Inferior parietal cortex (tissue), 1 donor: ENCODE data around the gene KLRC3.
"Not testable (repeated sequence)": the region's sequence is repeated elsewhere in the genome, so short reads cannot be mapped to it uniquely, and the experiment has no call there.

Experiments used
- DNase-seq: peaks from one replicate; pipeline ENCODE4 v3.0.0-alpha.2; 2016; ENCODE audit errors: extremely low spot score

Gene KLRC3

DNA sequence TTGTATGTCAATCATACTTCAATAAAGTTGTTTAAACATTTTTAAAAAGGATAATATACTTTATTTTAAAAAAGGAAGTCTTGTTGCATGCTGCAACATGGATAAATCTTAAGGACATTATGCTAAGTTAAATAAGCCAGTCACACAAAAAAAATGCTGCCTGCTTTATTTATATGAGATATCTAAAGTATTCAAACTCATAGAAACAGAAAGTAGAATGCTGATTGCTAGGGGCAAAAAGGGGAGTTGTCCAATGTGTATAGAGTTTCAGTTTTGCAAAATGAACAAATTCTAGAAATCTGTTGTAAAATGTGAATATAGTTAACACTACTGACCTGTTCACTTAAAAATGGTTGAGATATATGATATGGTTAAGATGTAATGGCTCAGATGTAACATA lies 19.6 kb downstream of the KLRC3 start:
- no peak for DNase-seq

DNA sequence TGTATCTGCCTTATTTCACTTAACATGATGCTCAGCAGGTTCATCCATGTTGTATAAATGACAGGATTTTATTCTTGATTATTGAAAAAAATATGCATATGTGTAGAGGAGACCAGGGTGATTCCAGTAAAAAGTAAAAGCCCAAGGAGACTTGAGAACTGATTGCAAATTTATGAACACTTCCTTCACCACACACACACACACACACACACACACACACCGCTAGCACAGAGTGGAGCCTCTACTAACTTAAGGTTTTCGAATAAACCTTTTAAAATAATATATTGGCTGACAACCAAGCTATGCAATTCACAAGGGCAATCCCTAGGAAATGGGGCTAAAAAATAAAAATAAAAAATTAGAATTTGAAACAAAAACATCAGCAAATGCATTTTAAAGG lies 22.2 kb downstream of the KLRC3 start:
- DNase-seq, result no peak

DNA sequence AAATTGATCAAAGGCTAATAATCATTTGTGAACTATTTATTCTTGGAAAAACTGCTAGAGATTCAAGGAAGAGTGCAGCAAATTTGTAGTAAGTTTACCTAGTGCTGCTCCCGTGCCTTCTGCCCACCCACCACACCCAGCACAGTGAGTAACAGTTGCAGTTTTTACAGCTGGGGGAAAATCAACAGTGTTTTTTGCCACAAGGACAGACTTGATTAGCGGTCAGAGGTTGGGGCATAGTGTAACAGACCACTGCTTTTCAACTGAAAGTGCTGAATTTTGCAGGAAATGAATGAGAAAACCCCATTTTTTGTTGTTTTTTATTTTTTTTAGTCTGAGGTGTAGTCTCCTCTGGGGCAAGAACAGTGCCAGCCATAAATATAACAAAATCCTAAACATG lies 23.1 kb downstream of the KLRC3 start:
- DNase-seq, result no peak

DNA sequence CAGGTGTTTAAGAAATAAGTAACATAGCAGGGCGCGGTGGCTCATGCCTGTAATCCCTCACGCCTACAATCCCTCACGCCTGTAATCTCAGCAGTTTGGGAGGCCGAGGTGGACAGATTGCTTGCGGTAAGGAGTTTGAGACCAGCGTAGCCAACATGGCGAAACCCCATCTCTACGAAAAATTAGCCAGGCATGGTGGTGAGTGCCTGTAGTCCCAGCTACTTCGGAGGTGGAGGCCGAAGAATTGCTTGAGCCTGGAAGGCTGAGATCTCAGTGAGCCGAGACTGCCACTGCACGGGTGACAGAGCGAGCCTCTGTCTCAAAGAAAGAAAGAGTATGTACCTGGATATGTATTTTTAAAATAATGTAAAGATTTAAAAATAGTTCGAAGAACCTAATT lies 24.2 kb downstream of the KLRC3 start:
- not testable (repeated sequence) for DNase-seq

DNA sequence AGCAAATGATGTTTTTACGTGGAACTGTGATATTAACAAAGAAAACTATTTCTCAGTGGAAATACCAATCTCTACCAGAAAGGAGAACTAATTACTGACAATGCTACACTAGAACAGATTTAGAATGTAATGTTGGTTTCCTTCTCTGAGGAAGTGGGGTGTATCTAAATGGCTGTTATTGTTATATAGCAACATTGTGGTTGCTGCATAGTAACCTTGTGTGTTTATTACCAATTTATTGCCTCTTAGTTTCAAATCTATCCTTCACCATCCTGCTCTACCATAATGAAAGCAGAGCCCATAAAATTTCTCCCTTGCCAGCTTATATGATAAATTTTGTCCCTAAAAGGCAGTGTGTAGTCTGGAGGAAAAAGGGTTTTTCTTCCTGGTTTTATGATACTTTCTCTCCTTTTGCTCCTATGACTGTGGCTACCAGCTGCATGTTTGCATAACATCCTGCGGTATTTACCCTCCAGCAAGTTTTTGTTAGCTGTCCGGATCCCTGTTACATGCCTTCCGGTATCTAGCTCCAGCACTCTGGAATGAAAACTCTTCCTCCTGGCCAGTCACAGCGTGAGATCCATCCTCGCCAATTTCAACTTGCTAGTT lies 24.9 kb downstream of the KLRC3 start:
- no peak for DNase-seq

DNA sequence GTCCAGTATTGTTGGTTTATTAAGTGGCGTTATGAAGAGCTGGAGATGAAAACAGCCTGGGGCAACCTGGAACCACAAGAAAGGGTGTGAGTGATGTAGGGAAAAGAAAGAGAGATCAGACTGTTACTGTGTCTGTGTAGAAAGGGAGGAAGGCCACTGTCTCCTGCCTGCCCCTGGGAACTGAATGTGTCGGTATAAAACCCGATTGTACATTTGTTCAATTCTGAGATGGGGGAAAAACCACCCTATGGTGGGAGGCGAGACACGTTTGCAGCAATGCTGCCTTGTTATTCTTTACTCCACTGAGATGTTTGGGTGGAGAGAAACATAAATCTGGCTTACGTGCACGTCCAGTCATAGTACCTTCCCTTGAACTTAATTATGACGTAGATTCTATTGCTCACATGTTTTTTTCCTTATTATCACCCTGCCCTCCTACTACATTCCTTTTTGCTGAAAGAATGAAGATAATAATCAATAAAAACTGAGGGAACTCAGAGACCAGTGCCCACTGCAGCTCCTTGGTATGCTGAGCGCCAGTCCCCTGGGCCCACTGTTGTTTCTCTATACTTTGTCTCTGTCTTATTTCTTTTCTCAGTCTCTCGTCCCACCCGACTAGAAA lies 25.8 kb downstream of the KLRC3 start:
- not testable (repeated sequence) for DNase-seq

DNA sequence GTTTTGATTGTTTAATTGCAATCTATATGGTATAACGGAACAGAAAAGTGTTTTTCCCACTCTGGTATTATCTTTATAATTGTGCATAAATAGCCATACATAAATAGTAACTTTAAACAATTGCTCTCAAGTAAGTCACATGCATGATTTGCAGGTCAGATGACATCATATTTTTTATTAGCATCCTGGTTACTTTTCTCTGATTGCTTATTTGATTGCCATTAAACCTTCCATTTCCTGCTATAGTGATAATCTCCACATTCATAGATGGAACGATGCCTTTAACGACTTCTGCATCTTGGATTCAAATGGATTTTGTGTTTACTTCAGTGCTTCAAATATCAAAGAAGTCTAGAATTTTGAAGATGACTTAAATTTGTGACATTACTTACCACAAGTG lies 27.1 kb downstream of the KLRC3 start:
- no peak for DNase-seq

DNA sequence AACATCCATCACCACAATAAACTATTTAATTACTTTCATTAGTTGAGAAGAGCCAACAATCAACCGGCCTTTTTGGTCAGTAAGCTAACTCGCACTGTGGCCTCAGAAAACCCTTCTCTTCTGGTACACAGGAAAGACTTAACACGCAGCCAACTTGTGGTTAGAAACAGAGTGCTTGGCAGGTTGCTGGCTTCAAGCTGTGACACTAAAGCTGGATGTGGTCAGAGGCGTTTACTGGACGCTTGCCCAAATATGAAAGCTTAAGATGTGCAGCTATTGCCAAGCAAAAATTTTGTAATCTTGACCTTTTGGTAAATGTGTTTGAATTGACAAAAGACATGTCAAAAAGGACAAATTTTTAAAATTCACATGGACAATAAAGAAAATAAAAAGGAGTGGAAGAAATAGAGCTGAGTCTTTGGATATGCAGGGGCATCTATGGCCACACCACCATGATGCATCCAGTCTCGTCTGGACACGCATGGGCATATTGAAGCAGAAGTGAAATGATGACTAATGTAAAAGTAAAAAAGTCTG lies 27.9 kb downstream of the KLRC3 start:
- DNase-seq, result no peak

DNA sequence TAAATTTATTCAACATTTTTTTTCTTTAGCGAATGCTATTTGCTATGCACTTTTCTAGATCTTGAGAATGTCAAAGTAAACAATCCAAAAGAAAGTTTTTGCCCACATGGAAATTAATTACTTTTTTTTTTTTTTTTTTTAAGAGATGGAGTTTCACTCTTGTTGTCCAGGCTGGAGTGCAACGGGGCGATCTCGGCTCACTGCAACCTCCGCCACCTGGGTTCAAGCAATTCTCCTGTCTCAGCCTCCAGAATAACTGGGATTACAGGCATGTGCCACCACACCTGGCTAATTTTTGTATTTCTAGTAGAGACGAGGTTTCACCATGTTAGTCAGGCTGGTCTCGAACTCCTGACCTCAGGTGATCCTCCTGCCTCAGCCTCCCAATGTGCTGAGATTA lies 29.4 kb downstream of the KLRC3 start:
- not testable (repeated sequence) for DNase-seq

DNA sequence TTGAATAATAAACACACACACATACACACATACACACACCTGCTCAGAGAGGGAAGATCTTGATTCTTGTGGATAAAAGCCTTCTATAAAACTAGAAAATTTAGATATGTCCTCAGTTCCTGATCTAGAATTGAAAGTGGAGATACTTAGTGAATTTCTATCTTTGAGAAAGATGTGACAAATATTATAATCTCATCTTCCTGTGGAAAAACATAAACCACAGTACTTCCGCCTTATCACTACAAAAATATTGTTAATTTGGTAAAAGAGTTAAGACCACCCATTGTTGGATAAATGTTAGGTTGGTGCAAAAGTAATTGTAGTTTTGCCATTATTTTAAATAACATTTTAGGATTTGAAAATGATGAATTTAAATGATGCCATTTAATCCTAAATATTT lies 30.5 kb downstream of the KLRC3 start, which contains the start of gene KLRK1:
Gene KLRK1 (minus strand): TSS at position 138 of the 400 bp plus-strand sequence. CDS start 1,231 bp downstream, outside the sequence.
- DNase-seq, result no peak

DNA sequence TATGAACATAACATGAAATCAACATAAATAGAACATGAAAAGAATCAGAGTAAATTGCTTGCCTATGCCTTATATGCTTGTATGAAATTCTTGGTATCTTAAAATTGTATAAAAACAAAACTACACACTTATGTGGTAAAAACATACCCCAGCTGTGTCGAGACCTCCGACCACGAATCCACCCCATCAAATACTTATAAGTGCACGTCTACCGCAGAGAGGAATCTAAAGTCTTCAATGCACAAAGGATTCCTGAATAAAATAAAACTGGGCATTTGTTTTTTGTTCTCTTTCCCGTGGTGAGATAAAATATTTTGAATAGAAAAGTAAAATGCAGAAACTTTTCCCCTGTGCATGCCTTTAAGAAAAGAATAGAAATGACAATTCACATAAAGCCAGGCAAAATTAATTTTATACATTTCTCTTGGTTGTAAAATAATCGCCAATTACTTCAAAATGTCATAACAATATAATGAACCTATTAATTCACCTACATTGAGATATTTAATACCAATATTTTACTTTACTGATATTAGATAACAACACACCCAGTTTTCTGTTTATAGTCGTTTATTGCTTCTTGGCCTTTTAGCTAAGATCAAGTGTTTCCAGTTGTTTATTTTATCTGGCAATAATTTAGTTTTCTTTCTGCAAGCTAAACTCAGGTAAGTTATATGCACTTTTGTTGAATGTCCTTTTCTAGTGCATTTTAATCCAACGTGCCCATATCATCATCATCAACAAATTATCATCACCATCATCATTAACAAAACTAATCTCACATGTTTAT lies 31.6 kb downstream of the KLRC3 start:
- DNase-seq, result no peak

DNA sequence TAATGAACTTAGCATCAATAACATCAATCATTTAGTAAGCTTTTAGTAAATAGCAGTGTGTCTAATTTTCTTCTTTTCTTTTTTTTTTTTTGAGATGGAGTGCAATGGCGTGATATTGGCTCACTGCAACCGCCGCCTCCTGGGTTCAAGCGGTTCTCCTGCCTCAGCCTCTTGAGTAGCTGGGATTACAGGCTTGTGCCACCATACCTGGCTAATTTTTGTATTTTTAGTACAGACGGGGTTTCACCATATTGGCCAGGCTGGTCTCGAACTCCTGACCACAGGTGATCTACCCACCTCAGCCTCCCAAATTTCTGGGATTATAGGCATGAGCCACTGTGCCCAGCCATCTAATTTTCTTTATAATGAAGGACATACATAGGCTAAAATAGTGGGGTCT lies 32.9 kb downstream of the KLRC3 start:
- DNase-seq, result not testable (repeated sequence)

DNA sequence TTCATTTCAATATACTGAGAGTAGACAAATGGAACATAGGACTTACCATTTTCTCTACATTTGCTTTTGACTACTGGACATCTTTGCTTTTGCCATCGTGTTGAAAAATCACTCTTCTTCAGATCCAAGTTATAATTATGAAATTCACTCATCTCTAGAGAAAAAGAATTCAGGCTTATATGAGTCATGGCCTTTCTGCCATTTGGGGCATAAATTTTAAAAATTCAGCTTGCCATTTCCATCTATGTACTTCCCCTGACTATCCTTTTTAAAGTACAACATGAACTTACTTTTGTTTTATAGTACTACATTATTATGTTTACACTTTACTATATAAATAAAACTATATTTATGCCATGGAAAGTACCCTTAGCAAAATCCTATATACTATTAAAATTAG lies 33.5 kb downstream of the KLRC3 start:
- DNase-seq, result no peak

DNA sequence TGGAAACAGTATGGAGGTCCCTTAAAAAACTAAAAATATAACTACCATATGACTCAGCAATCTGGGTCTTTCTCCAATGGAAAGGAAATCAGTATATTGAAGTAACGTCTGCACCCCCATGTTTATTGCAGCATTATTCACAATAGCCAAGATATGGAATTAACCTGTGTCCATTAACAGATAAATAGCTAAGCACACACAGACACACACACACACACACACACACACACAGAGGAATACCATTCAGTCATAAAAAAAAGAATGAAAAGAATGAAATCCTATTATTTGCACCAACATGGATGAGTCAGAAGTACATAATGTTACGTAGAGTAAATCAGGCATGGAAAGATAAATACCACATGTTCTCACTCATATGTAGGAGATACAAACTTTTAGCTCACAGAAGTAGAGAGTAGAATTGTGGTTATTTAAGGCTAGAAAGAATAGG lies 35.2 kb downstream of the KLRC3 start:
- no peak for DNase-seq

DNA sequence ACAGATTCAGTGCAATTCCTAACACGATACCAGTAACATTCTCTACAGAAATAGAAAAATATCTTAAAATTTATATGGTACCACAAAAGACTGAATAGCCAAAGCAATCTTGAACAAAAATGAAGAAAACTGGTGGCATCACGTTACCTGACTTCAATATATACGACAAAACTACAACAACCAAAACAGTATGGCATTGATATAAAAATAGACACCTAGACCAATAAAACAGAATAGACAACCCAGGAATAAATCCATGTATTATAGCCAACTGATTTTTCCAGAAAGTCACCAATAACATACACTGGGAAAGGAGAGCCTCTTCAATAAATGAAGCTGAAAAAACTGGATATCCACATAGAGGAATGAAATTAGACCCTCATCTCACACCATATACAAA lies 36.2 kb downstream of the KLRC3 start:
- DNase-seq, result no peak

DNA sequence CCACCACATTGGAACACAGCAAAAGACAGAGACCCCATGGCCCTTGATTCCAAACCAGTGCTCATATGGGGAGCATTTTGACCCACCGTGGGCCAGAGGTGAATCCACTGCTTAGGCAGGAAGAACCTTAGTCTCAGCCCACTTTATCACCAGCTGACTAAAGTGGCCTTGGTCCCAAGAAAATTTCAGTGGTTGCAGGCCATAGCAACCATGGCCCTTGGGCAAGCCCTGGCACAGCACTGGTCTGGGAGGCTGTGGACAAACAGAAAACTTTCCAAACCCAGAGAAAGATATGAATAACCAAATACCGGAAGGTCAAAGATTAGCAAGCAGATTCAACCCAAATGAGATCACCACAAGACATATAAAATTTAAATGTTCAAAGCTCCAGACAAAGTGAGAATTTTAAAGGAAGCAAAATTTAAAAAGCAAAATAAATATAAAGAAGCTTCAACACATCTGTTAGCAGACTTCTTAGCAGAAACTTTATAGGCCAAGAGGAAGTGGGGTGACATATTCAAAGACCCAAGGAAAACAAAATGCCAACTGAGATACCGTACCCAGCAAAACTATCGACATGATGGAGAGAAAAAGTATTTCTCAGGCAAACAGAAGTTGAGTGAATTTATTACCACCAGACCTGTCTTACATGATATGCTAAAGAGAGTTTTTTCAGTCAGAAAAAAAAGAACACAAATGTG lies 38.3 kb downstream of the KLRC3 start:
- no peak for DNase-seq

DNA sequence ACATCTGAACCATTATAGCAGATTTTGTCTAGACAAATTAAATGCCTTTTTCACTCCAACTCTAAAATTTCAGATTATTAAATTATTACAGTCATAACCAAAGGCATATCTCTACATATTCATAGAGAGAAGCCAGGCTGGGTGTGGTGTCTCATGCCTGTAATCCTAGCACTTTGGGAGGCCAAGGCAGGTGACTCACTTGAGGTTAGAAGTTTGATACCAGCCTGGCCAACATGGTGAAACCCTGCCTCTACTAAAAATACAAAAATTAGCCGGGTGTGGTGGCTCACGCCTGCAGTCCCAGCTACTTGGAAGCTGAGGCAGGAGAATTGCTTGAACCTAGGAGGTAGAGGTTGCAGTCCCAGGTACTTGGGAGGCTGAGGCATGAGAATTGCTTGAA lies 41.7 kb downstream of the KLRC3 start:
- DNase-seq, result not testable (repeated sequence)

DNA sequence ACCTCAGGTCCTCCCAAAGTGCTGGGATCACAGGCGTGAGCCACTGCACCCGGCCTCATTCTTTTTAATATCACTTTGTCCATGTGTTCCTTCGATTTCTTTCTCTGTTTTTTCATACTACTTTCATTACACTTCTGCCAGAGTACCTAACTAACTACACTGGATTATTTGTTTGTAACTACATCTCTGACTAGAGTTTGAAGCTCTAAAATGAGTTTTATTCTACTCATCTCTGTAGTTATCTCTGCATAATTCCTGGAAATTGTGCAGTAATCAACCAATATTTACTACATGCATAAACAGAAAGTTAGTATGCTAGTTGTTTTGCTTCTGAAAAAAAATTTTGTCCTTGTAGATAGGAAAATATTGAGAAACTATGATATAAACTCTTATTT lies 45.8 kb downstream of the KLRC3 start:
- no peak for DNase-seq

DNA sequence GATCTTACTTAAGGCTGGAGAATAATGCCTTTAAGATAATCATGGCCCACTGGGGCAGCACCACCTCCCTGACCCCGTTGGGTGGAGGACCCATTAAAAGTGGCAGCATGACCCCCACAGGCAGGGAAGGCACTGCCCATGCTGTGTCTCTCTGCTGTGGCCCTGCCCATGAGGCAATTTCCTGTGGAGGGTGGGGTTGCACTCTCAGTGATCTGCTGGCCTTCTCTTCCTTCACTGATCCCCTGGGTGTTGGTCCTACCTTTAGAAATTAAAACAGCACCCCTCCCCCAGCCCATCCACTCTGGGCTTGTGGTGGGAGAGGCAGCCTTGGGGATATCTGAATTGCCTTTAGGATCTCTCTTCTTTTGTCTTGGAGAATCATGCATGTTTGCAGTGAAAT lies 47.8 kb downstream of the KLRC3 start:
- no peak for DNase-seq

DNA sequence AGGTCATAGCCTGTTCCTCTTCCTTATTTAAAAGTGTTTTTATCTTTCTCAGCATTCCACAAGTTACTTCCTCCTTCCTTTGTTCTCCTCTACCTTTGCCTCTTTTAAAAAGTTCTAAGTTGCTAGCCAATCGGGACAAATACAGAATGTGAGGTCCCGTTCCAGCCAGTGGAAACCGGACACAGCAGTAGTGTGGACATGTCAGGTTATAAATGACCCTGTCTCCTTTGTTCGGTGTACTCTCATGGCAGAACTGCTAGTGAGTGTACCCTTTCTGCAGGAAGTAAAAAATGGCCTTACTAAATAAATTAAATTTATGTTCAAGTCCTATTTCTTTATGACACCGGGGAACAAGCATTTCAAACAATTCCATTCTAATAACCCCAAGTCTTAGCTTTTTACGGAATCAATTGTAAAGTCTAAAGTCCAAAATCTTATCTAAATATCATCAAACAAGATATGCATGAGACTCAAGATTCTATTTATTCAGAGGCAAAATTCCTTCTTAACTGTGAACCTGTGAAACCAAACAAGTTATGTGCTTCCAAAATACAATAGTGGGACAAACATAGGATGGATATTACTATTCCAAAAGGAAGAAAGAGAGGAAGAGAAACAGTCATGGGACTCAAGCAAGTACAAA lies 48.4 kb downstream of the KLRC3 start:
- DNase-seq, result not testable (repeated sequence)
